MM.1S (cell line): Measurements from ENCODE around the gene EXOC1.

ENCODE experiments used
- DNase-seq: peaks from one replicate; pipeline ENCODE4 v3.0.0-alpha.2; 2015
- H2AFZ ChIP-seq: fragments of 300-600 bp; sonication (generic); 2 replicates; pipeline ENCODE4 v1.6.0; 2016; ENCODE audit warnings: antibody characterized with exemption, low read length
- H3F3A ChIP-seq: fragments of 300-600 bp; sonication (generic); 2 replicates; pipeline ENCODE4 v1.6.1; 2016; ENCODE audit warnings: mild to moderate bottlenecking, antibody characterized with exemption, low read length, moderate library complexity, mixed read lengths; ENCODE audit not compliant: insufficient read depth
- H3K27ac ChIP-seq: fragments of 300-600 bp; sonication (generic); 2 replicates; pipeline ENCODE4 v1.5.1; 2016; ENCODE audit warnings: mild to moderate bottlenecking, low read length
- H3K27me3 ChIP-seq: fragments of 300-600 bp; sonication (generic); replicated peaks from 2 replicates; pipeline ENCODE4 v1.6.0; 2016; ENCODE audit warnings: low read length; ENCODE audit not compliant: insufficient read depth
- H3K36me3 ChIP-seq: fragments of 300-600 bp; sonication (generic); replicated peaks from 2 replicates; pipeline ENCODE4 v1.6.1; 2016; ENCODE audit warnings: mild to moderate bottlenecking, low read length, mixed read lengths; ENCODE audit not compliant: insufficient read depth
- H3K4me1 ChIP-seq: fragments of 300-600 bp; sonication (generic); 2 replicates; pipeline ENCODE4 v1.6.1; 2016; ENCODE audit warnings: low read length, mixed read lengths
- H3K4me2 ChIP-seq: fragments of 300-600 bp; sonication (generic); 2 replicates; pipeline ENCODE4 v1.6.0; 2016; ENCODE audit warnings: low read depth, low read length
- H3K4me3 ChIP-seq: fragments of 300-600 bp; sonication (generic); 2 replicates; pipeline ENCODE4 v1.5.1; 2016; ENCODE audit warnings: low read length, mixed read lengths
- H3K79me2 ChIP-seq: fragments of 300-600 bp; sonication (generic); 2 replicates; pipeline ENCODE4 v1.6.1; 2016; ENCODE audit warnings: mixed run types, low read length, mixed read lengths
- H3K9ac ChIP-seq: fragments of 300-600 bp; sonication (generic); 2 replicates; pipeline ENCODE4 v1.6.1; 2016; ENCODE audit warnings: low read length, mixed read lengths
- H3K9me2 ChIP-seq: fragments of 300-600 bp; sonication (generic); replicated peaks from 2 replicates; pipeline ENCODE4 v1.6.1; 2016; ENCODE audit warnings: mild to moderate bottlenecking, low read length, mixed read lengths; ENCODE audit not compliant: insufficient read depth
- H3K9me3 ChIP-seq: fragments of 300-600 bp; sonication (generic); replicated peaks from 2 replicates; pipeline ENCODE4 v1.6.1; 2016; ENCODE audit warnings: mild to moderate bottlenecking, low read length, mixed read lengths; ENCODE audit not compliant: insufficient read depth
- H4K20me1 ChIP-seq: fragments of 300-600 bp; sonication (generic); 2 replicates; pipeline ENCODE4 v1.6.1; 2016; ENCODE audit warnings: mild to moderate bottlenecking, low read length, moderate library complexity, mixed read lengths; ENCODE audit not compliant: insufficient read depth
- EZH2 ChIP-seq: fragments of 300-600 bp; sonication (generic); optimal IDR thresholded peaks from 2 replicates; pipeline ENCODE3; 2017; ENCODE audit warnings: low read depth, mild to moderate bottlenecking, antibody characterized with exemption, low read length, mixed read lengths
- EZH2phosphoT487 ChIP-seq: fragments of 300-600 bp; sonication (generic); IDR thresholded peaks from 2 replicates; pipeline ENCODE4 v1.6.1; 2018; ENCODE audit warnings: antibody characterized with exemption, low read length
- TF ChIP-seq, protein P1 (sequence below): fragments of 300-600 bp; sonication (generic); IDR thresholded peaks from 2 replicates; pipeline ENCODE4 v1.5.1; 2016; ENCODE audit warnings: antibody characterized with exemption, low read length, mixed read lengths

The EXOC1 gene

DNA sequence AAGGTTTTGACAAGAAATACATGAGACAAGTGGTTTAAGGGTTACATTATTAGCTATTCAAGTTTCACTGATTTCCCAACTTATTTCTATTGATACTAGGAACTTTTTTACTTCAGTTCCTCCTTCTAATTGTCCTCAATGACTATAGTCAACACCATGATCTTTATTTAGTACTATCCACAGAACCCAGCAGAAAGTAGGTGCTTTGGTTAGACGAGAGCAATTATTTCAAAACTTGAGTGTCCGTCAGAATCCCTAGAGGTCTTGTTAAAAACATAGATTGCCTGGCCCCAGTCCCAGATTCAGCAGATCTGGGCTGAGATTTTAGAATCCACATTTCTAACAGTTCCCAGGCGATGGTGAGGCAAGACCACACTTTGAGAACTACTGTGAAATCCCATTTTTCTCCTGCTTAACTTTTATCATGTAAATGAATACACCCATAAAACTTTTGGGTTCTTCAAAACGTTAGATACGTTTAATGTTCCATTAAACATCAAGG lies 17.9 kb downstream of the EXOC1 start:
- Histone ChIP-seq H3K79me2 (no peaks in the 10 kb centered on the region), H3K4me3 (no peak overlapping the region), H3K4me2 (no peak overlapping the region), H3K9me3 (no peaks in the 10 kb centered on the region), H3K9me2 (no peaks in the 10 kb centered on the region), H4K20me1 (no peaks in the 10 kb centered on the region), H3K36me3 (no peaks in the 10 kb centered on the region; the same call in 1 of the 2 replicates), H2AFZ (no peak overlapping the region), H3K9ac (no peak overlapping the region), H3F3A (peaks cover 5% of the 10 kb centered on the region; the same call in 1 of the 2 replicates), H3K27me3 (no peaks in the 10 kb centered on the region), H3K4me1 (peaks cover 14% of the 10 kb centered on the region), H3K27ac (no peak overlapping the region)
- no peak for DNase-seq
- TF ChIP-seq EZH2 (no peak), EZH2phosphoT487 (no peak)
- TF ChIP-seq, protein P1, sequence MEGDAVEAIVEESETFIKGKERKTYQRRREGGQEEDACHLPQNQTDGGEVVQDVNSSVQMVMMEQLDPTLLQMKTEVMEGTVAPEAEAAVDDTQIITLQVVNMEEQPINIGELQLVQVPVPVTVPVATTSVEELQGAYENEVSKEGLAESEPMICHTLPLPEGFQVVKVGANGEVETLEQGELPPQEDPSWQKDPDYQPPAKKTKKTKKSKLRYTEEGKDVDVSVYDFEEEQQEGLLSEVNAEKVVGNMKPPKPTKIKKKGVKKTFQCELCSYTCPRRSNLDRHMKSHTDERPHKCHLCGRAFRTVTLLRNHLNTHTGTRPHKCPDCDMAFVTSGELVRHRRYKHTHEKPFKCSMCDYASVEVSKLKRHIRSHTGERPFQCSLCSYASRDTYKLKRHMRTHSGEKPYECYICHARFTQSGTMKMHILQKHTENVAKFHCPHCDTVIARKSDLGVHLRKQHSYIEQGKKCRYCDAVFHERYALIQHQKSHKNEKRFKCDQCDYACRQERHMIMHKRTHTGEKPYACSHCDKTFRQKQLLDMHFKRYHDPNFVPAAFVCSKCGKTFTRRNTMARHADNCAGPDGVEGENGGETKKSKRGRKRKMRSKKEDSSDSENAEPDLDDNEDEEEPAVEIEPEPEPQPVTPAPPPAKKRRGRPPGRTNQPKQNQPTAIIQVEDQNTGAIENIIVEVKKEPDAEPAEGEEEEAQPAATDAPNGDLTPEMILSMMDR: no peak

DNA sequence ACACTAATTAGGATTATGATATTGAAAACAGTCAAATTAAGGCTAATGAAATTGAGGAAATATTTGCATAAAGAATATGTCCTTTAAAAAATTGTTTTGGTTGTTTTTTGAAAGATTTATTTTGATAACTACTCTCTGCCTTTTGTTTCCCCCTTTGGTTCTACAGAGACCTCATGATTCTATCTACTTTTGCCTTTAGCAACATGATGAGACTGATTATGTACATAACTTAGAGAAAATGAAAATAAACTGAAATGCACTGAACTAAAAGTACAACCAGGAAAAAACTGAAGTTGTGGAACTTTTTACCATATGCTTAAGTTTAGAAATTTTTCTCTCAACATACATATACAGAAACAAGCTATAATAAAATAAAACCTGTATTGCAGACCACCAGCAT lies 21.4 kb downstream of the EXOC1 start:
- no peaks in the 10 kb centered on the region for H3K79me2 ChIP-seq
- H3K27ac ChIP-seq: no peak overlapping the region
- H3K4me2 ChIP-seq: no peak overlapping the region
- no peak overlapping the region for H3K4me3 ChIP-seq
- no peaks in the 10 kb centered on the region for H4K20me1 ChIP-seq
- H2AFZ ChIP-seq: no peak overlapping the region
- H3K9ac ChIP-seq: no peak overlapping the region
- H3K9me2 ChIP-seq: no peaks in the 10 kb centered on the region
- no peaks in the 10 kb centered on the region for H3F3A ChIP-seq
- no peaks in the 10 kb centered on the region for H3K9me3 ChIP-seq
- TF ChIP-seq, protein P1: no peak
- TF ChIP-seq EZH2 (no peak), EZH2phosphoT487 (no peak)
- H3K36me3 ChIP-seq: 0 out of 2 replicates have a peak, but pooled peaks cover 3% of the 10 kb centered on the region
- no peak for DNase-seq
- H3K4me1 ChIP-seq: 0 out of 2 replicates have a peak, but pooled peaks cover 3% of the 10 kb centered on the region
- H3K27me3 ChIP-seq: no peaks in the 10 kb centered on the region

DNA sequence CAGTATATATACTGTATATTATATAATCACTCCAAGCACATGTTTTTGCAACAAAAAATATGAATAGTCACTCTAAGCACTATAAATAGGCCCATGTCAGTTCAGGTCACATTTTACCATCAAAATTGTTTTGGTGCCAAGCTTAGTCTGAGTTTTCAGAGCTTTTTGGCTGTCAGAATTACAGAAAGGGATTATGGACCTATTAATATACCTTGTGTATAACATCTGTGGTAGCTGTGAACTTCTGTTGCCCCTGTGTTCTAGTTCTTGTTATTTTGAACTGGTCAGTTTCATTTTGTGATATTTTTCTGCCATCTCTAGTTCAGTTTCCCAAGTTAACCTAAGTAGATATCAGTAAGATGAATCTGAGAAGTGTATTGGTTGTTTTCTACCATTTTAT lies 22.9 kb downstream of the EXOC1 start:
- 0 out of 2 replicates have a peak, but pooled peaks cover 3% of the 10 kb centered on the region for H3K36me3 ChIP-seq
- TF ChIP-seq, protein P1: no peak
- TF ChIP-seq EZH2 (no peak), EZH2phosphoT487 (no peak)
- peak; percentile 79 for DNase-seq

More for the DNA sequence above, 22.9 kb downstream of the EXOC1 start:
- Histone ChIP-seq H3K9me3 (no peaks in the 10 kb centered on the region), H3K79me2 (no peaks in the 10 kb centered on the region), H3K4me2 (no peak overlapping the region), H3K4me1 (0 out of 2 replicates have a peak, but pooled peaks cover 3% of the 10 kb centered on the region), H3F3A (no peaks in the 10 kb centered on the region), H3K27ac (no peak overlapping the region; the same call in 1 of the 2 replicates), H4K20me1 (no peaks in the 10 kb centered on the region), H3K4me3 (no peak overlapping the region), H3K27me3 (no peaks in the 10 kb centered on the region), H3K9me2 (no peaks in the 10 kb centered on the region), H3K9ac (no peak overlapping the region), H2AFZ (no peak overlapping the region)
